Adrenal gland (tissue), 12 donors: Measurements from ENCODE around the gene MRGPRF. TPM values are rescaled to one million over a fixed set of nuclear protein-coding genes. Genes with fewer than 3 reads are reported as not detected.
A peak's percentile ranks its signal among the peaks of the same experiment; 100 is the strongest.

Experiments
- DNase-seq, 7 donors: peaks; one replicate each; pipeline ENCODE4 v3.0.0-alpha.2; 2019 to 2020
- H3K27ac ChIP-seq, 5 donors: fragments of 200-600 bp; sonication (generic) in 4 of 5; 1 replicate in 3 of 5; 2 replicates in 2 of 5; pipeline versions ENCODE4 v1.5.1 to v1.8.0; 2016 to 2020; ENCODE audit warnings: mild to moderate bottlenecking in 1 of 5
- H3K27me3 ChIP-seq: fragments of 200-600 bp; 2 replicates; pipeline ENCODE4 v1.8.0; 2021
- H3K36me3 ChIP-seq, 2 donors: fragments of 200-600 bp; replicated peaks in 1 of 2; 1 replicate in 1 of 2; 2 replicates in 1 of 2; pipeline versions ENCODE4 v1.5.1 to v1.8.0; 2018 to 2022
- H3K4me1 ChIP-seq, 2 donors: fragments of 200-600 bp; replicated peaks in 1 of 2; 1 replicate in 1 of 2; 2 replicates in 1 of 2; pipeline versions ENCODE4 v1.5.1 to v1.8.0; 2018 to 2021
- H3K4me3 ChIP-seq, 4 donors: fragments of 200-600 bp; sonication (generic) in 3 of 4; one replicate each; pipeline ENCODE4 v1.5.1; 2016 to 2018
- H3K9me3 ChIP-seq, 3 donors: fragments of 200-600 bp; sonication (generic) in 1 of 3; replicated peaks in 1 of 3; 1 replicate in 2 of 3; 2 replicates in 1 of 3; pipeline versions ENCODE4 v1.5.1 to v1.8.0; 2016 to 2021
- POLR2A ChIP-seq, 2 donors: fragments of 450-650 bp; IDR thresholded peaks; one replicate each; pipeline ENCODE4 v1.6.1; 2017; ENCODE audit warnings: antibody characterized with exemption in 2 of 2, mild to moderate bottlenecking in 2 of 2, moderate library complexity in 1 of 2
- WGBS, 4 donors: extraction: QIAGEN DNeasy Blood & Tissue Kit in 2 of 4; methylation state at CpG; one replicate each; pipeline versions ENCODE4 v1.1.5 to v1.1.7; 2013 to 2017; 5-methylcytosine and 5-hydroxymethylcytosine counted together
- intact Hi-C, 2 donors: fragments of 100-400 bp; cut with DNase I; formaldehyde crosslinking; loops; one replicate each; pipeline versions ENCODE4 v1.14.1 to v1.15.0; 2022 to 2023
- polyA plus RNA-seq, 3 donors: library from polyadenylated mRNA; stranded (reverse); fragments of 200-250 nt in 2 of 3; fragments of 350-450 nt in 1 of 3; fragmentation: Illumina TruSeq in 1 of 3; extraction: RNeasy Lipid Tissue Mini Kit (QIAGEN cat#74804) in 1 of 3; gene quantifications; one replicate each; pipeline ENCODE4 v1.2.3, GENCODE V29; 2013 to 2014
- total RNA-seq, 9 donors: library from RNA; depleted of rRNA in 4 of 9; stranded (reverse); fragments of >200 nt in 4 of 9; fragments of 120-200 nt in 1 of 9; fragmentation: NEBNext Ultra II Directional in 1 of 9; extraction: Animal tissue kit (Norgen Biotek cat#: 25700) in 1 of 9; gene quantifications; one replicate each; pipeline versions ENCODE4 v1.1.0 to v1.2.4, GENCODE V29; 2013 to 2023
- TF ChIP-seq, protein P1 (sequence below), 6 experiments: fragments of 450-650 bp in 4 of 6; fragments of 200-600 bp in 2 of 6; sonication (generic) in 1 of 6; IDR thresholded peaks; 1 replicate in 5 of 6; 2 replicates in 1 of 6; pipeline versions ENCODE4 v1.5.1 to v1.8.0; 2016 to 2021; ENCODE audit warnings: antibody characterized with exemption in 6 of 6, mild to moderate bottlenecking in 2 of 6, moderate library complexity in 1 of 6
- donor health status: healthy with polysubstance abuse.
- donor health status: Bipolar disorder and iron deficiency.
- donor health status: DM: yes; HTN: yes; CAD: no.
- donor health status: DM: no; HTN: no; CAD: no.
- donor health status: DM: no; HTN: no; CAD: no.
- donor health status: DM: yes; HTN: yes; CAD: no.

The MRGPRF gene
- total and polyA plus RNA-seq, 12 donors: 0.33 to 14.6 (median 4.3) TPM

DNA sequence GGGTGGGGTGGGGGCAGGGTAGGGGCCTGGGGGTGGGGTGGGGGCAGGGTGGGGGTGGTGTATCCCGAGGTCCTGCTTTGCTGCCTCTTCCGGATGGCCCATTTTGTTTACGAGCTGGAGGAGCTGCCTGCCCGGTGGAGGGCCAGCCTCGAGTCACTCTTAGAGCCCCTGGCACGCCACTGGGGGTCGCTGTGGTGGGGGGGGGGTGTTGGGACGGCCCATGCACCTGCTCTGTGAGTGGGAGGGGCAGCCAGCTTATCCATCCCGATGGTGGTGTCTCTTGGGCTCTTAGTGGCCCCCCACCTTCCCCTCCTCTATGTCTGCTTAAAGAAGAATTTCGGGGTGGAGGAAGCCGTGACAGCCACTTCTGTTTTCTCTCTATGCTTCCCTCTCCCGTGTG lies 56.9 kb downstream of the MRGPRF start:
- Histone ChIP-seq H3K4me1 (no peaks in the 10 kb centered on the region), H3K9me3 (no peaks in the 10 kb centered on the region), H3K27me3 (no peaks in the 10 kb centered on the region), H3K27ac (no peak overlapping the region), H3K36me3 (no peaks in the 10 kb centered on the region), H3K4me3 (no peak overlapping the region)
- intact Hi-C loops: no loop called here
- DNase-seq: no peak
- TF ChIP-seq POLR2A (IDR thresholded peaks at IDR 0.05): no peak
- TF ChIP-seq, protein P1, sequence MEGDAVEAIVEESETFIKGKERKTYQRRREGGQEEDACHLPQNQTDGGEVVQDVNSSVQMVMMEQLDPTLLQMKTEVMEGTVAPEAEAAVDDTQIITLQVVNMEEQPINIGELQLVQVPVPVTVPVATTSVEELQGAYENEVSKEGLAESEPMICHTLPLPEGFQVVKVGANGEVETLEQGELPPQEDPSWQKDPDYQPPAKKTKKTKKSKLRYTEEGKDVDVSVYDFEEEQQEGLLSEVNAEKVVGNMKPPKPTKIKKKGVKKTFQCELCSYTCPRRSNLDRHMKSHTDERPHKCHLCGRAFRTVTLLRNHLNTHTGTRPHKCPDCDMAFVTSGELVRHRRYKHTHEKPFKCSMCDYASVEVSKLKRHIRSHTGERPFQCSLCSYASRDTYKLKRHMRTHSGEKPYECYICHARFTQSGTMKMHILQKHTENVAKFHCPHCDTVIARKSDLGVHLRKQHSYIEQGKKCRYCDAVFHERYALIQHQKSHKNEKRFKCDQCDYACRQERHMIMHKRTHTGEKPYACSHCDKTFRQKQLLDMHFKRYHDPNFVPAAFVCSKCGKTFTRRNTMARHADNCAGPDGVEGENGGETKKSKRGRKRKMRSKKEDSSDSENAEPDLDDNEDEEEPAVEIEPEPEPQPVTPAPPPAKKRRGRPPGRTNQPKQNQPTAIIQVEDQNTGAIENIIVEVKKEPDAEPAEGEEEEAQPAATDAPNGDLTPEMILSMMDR (IDR thresholded peaks at IDR 0.05): no peak
- 5 to 21% (median 9%) methylated on average over 6 to 12 of the region's 12 CpGs for WGBS, 4 donors

DNA sequence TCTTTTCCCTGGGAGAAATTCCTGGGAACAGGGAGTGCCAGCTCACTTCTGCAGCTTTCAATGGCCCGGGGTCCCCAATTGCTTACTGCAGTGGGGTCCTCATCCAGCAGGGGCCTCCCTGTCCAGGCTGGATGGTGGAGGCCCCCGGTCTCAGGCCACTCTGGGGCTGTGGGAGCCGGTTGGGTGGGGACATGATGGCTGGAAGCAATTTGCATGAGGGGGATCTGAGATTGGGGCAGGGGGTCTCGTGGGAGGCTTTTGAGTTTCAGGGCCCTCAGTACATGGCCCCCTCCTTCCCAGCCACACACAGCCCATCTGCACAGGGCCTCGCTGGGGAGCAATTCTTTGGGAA lies 57.5 kb downstream of the MRGPRF start:
- Histone ChIP-seq H3K4me1 (no peaks in the 10 kb centered on the region), H3K9me3 (no peaks in the 10 kb centered on the region), H3K36me3 (no peaks in the 10 kb centered on the region), H3K27ac (no peak overlapping the region), H3K27me3 (no peaks in the 10 kb centered on the region), H3K4me3 (no peak overlapping the region)
- 21 to 41% (median 36%) methylated on average over 4 to 5 of the region's 5 CpGs; no CpG with 5 or more reads in 1 of the 4 donors for WGBS, 4 donors
- DNase-seq: no peak
- intact Hi-C loops: no loop called here
- no peak for TF ChIP-seq POLR2A (IDR thresholded peaks at IDR 0.05)
- TF ChIP-seq, protein P1 (IDR thresholded peaks at IDR 0.05): no peak

DNA sequence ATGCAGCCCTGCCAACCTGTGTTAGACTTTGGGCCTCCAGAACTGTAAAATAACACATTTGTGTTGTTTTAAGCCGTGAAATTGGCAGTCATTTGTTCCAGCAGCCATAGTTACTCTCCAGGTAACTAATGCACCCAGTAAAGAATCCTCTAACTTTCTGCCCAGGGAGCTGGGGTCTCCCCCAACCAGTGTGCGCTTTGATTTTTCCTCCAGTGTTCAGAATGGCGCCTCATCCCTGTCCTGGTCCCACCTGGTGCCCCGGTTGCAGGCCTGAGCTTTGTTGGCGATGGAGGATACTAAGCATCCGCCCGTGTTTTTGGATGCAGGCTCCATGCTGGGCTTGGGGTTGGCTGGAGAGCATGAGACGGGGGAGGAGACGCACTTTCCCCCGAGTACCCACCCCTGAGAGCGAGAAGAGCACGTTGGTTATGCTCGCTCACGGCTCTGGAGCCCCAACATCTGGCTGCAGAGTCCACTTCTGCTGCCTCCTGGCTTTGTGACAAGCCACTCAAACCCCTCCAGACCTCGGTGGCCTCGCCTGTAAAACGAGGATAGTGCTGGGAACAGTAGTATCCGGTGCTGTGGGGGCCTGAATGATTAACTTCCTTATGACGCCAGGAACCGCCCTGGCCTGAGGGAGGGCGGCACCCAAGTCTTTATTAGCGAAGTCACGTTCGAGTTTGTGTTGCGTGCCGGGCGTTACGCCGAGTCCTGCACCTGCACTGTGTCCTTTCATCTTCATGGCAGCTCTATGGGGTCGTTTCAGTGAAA lies 58.0 kb downstream of the MRGPRF start:
- Histone ChIP-seq H3K4me3 (no peak overlapping the region), H3K9me3 (no peaks in the 10 kb centered on the region), H3K27me3 (no peaks in the 10 kb centered on the region), H3K27ac (no peak overlapping the region), H3K4me1 (no peaks in the 10 kb centered on the region), H3K36me3 (no peaks in the 10 kb centered on the region)
- intact Hi-C loops: no loop called here
- DNase-seq: peak in 5 of 7 donors; percentile 17 to 56 (median 34)
- TF ChIP-seq POLR2A (IDR thresholded peaks at IDR 0.05): no peak
- TF ChIP-seq, protein P1 (IDR thresholded peaks at IDR 0.05): no peak
- WGBS, 4 donors: 47 to 64% (median 52%) methylated on average over 23 to 30 of the region's 30 CpGs

Other genes starting within 250 kb of the MRGPRF start
- gene CPT1A, start 171.3 kb downstream of the MRGPRF start, total RNA-seq: 100 to 1,000 TPM in 1 of 9 donors, 10 to 100 TPM in 8; 21.0 to 140 (median 69.2) TPM
- 10 to 100 TPM; 15.2 to 66.1 (median 22.3) TPM for gene CPT1A, start 171.3 kb downstream of the MRGPRF start, polyA plus RNA-seq
- 10 to 100 TPM; 31.1 to 74.1 (median 46.5) TPM for gene MRPL21, start 109.4 kb downstream of the MRGPRF start, total RNA-seq
- gene MRPL21, start 109.4 kb downstream of the MRGPRF start, polyA plus RNA-seq: 10 to 100 TPM; 46.7 to 77.8 (median 48.1) TPM
- gene IGHMBP2, start 109.4 kb downstream of the MRGPRF start, total RNA-seq: 10 to 100 TPM in 7 of 9 donors, 1 to 10 TPM in 2; 7.9 to 21.0 (median 16.1) TPM
- 10 to 100 TPM in 2 of 3 donors, 1 to 10 TPM in 1; 8.7 to 40.6 (median 29.5) TPM for gene IGHMBP2, start 109.4 kb downstream of the MRGPRF start, polyA plus RNA-seq
- gene MRGPRD, start 32.3 kb downstream of the MRGPRF start, total RNA-seq: not detected
- gene MRGPRD, start 32.3 kb downstream of the MRGPRF start, polyA plus RNA-seq: not detected
- 10 to 100 TPM in 5 of 9 donors, 1 to 10 TPM in 4; 4.6 to 17.6 (median 10.0) TPM for gene TPCN2, start 35.7 kb upstream of the MRGPRF start, total RNA-seq
- 10 to 100 TPM in 2 of 3 donors, 1 to 10 TPM in 1; 3.1 to 21.6 (median 13.6) TPM for gene TPCN2, start 35.7 kb upstream of the MRGPRF start, polyA plus RNA-seq
- under 1 TPM in 7 of 9 donors, not detected in 2; 0.11 to 0.33 (median 0.17) TPM for gene SMIM38, start 142.7 kb upstream of the MRGPRF start, total RNA-seq
- gene SMIM38, start 142.7 kb upstream of the MRGPRF start, polyA plus RNA-seq: under 1 TPM in 1 of 3 donors, not detected in 2; 0.16 TPM